Esophagus muscularis mucosa (tissue), 4 donors: ENCODE data around the gene TROAP. TPM values are rescaled to one million over a fixed set of nuclear protein-coding genes. Genes with fewer than 3 reads are reported as not detected.
"Not testable (repeated sequence)": the region's sequence is repeated elsewhere in the genome, so short reads cannot be mapped to it uniquely, and the experiment has no call there.

Experiments
- DNase-seq: peaks from one replicate; pipeline ENCODE4 v3.0.0-alpha.2; 2017; ENCODE audit errors: extremely low spot score
- H3K27ac ChIP-seq, 4 donors: fragments of 200-600 bp; sonication (generic); replicated peaks in 1 of 4; 1 replicate in 3 of 4; 2 replicates in 1 of 4; pipeline ENCODE4 v1.5.1; 2016 to 2019; ENCODE audit warnings: mild to moderate bottlenecking in 1 of 4
- H3K27me3 ChIP-seq, 4 donors: fragments of 200-600 bp; sonication (generic); one replicate each; pipeline versions ENCODE4 v1.5.1 to v1.6.0; 2016 to 2019
- H3K36me3 ChIP-seq, 4 donors: fragments of 200-600 bp; sonication (generic); one replicate each; pipeline ENCODE4 v1.5.1; 2016 to 2019
- H3K4me1 ChIP-seq, 4 donors: fragments of 200-600 bp; sonication (generic); one replicate each; pipeline ENCODE4 v1.5.1; 2016 to 2019
- H3K4me3 ChIP-seq, 4 donors: fragments of 200-600 bp; sonication (generic); 1 replicate in 2 of 4; 2 replicates in 2 of 4; pipeline ENCODE4 v1.5.1; 2016 to 2019; ENCODE audit warnings: mild to moderate bottlenecking in 4 of 4, moderate library complexity in 1 of 4
- H3K9me3 ChIP-seq, 4 donors: fragments of 200-600 bp; sonication (generic); 1 replicate in 3 of 4; 2 replicates in 1 of 4; pipeline ENCODE4 v1.5.1; 2016 to 2019
- EP300 ChIP-seq: sonication (generic); formaldehyde crosslinking; IDR thresholded peaks from one replicate; pipeline ENCODE4 v1.6.1; 2017; ENCODE audit warnings: antibody characterized with exemption
- POLR2A ChIP-seq: fragments of 450-650 bp; IDR thresholded peaks from one replicate; pipeline ENCODE4 v1.6.1; 2017; ENCODE audit warnings: antibody characterized with exemption, moderate library complexity, mild to moderate bottlenecking, low read depth
- POLR2AphosphoS5 ChIP-seq, 2 donors: sonication (generic); formaldehyde crosslinking; IDR thresholded peaks; one replicate each; pipeline ENCODE4 v1.6.1; 2017; ENCODE audit warnings: antibody characterized with exemption in 2 of 2
- WGBS: methylation state at CpG from one replicate; pipeline ENCODE4 v1.1.5; 2018; 5-methylcytosine and 5-hydroxymethylcytosine counted together
- intact Hi-C: fragments of 100-400 bp; cut with DNase I; formaldehyde crosslinking; loops from one replicate; pipeline ENCODE4 v1.15.1; 2023
- total RNA-seq, 4 donors: library from RNA; depleted of rRNA; stranded (reverse); fragments of >200 nt; gene quantifications; one replicate each; pipeline versions ENCODE4 v1.1.0 to v1.2.1, GENCODE V29; 2016
- TF ChIP-seq, protein P1 (sequence below), 3 experiments: fragments of 200-600 bp in 2 of 3; fragments of 450-650 bp in 1 of 3; sonication (generic) in 2 of 3; IDR thresholded peaks; one replicate each; pipeline ENCODE4 v1.5.1; 2017 to 2019; ENCODE audit warnings: antibody characterized with exemption in 3 of 3, mild to moderate bottlenecking in 2 of 3, moderate library complexity in 1 of 3

Gene TROAP
- total RNA-seq, 4 donors from 2014 or later = 0.26 to 0.80 TPM; not detected in 2

DNA sequence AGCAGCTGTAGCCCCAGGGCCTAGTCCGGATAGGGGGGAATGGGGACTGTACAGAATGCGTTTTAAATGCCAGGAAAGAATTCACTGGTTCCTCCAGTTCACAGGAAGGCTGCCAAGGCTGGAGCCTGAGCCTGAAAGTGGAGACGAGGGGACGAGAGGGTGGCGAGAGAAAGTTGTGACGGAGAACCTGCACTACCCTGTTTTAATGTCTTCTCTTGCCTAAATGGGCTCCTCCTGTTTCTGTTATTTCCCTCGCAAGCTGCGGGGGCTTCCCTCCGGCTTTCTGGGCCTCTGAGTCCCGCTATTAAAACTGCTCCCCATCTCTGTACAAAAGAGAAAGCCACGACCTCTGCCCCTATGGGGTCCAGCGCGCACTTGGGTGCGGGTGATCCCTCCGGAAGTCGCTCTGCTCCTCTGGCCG is 9.4 kb downstream of the TROAP start:
- no peaks in the 10 kb centered on the region for H3K36me3 ChIP-seq
- H3K9me3 ChIP-seq = no peaks in the 10 kb centered on the region
- peaks cover 7 to 41% (median 28%) of the 10 kb centered on the region in 4 donors for H3K4me1 ChIP-seq
- H3K27ac ChIP-seq = no peak overlapping the region
- DNase-seq = no peak
- intact Hi-C loops = no loop called here
- TF ChIP-seq POLR2A = no peak
- no peak for TF ChIP-seq EP300
- TF ChIP-seq, protein P1, sequence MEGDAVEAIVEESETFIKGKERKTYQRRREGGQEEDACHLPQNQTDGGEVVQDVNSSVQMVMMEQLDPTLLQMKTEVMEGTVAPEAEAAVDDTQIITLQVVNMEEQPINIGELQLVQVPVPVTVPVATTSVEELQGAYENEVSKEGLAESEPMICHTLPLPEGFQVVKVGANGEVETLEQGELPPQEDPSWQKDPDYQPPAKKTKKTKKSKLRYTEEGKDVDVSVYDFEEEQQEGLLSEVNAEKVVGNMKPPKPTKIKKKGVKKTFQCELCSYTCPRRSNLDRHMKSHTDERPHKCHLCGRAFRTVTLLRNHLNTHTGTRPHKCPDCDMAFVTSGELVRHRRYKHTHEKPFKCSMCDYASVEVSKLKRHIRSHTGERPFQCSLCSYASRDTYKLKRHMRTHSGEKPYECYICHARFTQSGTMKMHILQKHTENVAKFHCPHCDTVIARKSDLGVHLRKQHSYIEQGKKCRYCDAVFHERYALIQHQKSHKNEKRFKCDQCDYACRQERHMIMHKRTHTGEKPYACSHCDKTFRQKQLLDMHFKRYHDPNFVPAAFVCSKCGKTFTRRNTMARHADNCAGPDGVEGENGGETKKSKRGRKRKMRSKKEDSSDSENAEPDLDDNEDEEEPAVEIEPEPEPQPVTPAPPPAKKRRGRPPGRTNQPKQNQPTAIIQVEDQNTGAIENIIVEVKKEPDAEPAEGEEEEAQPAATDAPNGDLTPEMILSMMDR (IDR thresholded peaks at IDR 0.05) = no peak
- peaks cover 10 to 85% (median 46%) of the 10 kb centered on the region in 4 donors for H3K27me3 ChIP-seq
- 75% methylated on average over 11 of the region's 17 CpGs for WGBS
- H3K4me3 ChIP-seq = no peak overlapping the region

DNA sequence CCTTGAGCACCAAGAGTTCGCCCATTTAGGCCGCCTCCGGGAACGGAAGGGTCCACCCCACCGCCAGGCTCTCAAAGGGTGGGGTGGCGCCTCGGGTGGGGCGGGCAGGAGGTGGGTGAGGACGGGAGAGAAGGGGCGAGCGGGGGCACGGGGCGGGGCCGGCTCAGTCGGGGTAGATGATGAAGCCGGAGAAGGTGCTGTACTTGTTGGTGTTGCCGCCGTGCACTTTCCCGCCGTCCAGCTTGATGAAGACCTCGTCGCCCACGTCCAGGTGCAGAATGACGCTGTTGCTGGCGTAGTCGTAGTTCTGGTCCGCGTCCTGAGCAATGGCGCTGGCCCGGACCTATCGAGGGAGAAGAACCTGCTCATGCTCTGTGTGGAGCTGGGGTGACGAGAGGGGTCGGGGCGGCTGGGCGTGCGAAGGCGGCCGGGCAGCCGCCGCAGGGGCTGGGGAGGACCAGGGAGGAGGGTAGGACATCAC is 9.9 kb downstream of the TROAP start:
- DNase-seq = peak; percentile 83
- WGBS = 27% methylated on average over 11 of the region's 40 CpGs
- TF ChIP-seq, protein P1 (IDR thresholded peaks at IDR 0.05) = no peak
- TF ChIP-seq POLR2AphosphoS5 (IDR thresholded peaks at IDR 0.05) (no peak), EP300 (no peak), POLR2A (no peak)
- peaks cover 7 to 45% (median 30%) of the 10 kb centered on the region in 4 donors for H3K4me1 ChIP-seq
- no peak overlapping the region for H3K27ac ChIP-seq
- peak overlapping the region in 1 of 4 donors; percentile 29 for H3K4me3 ChIP-seq
- no peaks in the 10 kb centered on the region for H3K36me3 ChIP-seq
- H3K27me3 ChIP-seq = peaks cover 10 to 90% (median 46%) of the 10 kb centered on the region in 4 donors
- no peaks in the 10 kb centered on the region for H3K9me3 ChIP-seq
- intact Hi-C loops = no loop called here

DNA sequence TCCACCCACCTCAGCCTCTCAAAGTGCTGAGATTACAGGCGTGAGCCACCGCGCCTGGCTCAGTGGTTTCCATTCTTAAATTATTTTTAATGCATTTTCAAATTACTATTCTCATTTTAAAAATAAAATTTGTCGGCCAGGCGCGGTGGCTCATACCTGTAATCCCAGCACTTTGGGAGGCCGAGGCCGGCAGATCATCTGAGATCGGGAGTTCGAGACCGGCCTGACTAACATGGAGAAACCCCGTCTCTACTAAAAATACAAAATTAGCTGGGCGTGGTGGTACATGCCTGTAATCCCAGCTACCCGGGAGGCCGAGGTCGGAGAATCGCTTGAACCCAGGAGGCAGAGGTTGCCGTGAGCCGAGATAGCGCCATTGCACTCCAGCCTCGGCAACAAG is 10.7 kb downstream of the TROAP start:
- 61% methylated on average over 21 of the region's 21 CpGs for WGBS
- H3K4me1 ChIP-seq = peaks cover 7 to 46% (median 30%) of the 10 kb centered on the region in 4 donors
- H3K27ac ChIP-seq, H3K4me3 ChIP-seq, DNase-seq, H3K9me3 ChIP-seq, H3K36me3 ChIP-seq, intact Hi-C loops: not testable (repeated sequence)
- peaks cover 10 to 99% (median 46%) of the 10 kb centered on the region in 4 donors for H3K27me3 ChIP-seq

DNA sequence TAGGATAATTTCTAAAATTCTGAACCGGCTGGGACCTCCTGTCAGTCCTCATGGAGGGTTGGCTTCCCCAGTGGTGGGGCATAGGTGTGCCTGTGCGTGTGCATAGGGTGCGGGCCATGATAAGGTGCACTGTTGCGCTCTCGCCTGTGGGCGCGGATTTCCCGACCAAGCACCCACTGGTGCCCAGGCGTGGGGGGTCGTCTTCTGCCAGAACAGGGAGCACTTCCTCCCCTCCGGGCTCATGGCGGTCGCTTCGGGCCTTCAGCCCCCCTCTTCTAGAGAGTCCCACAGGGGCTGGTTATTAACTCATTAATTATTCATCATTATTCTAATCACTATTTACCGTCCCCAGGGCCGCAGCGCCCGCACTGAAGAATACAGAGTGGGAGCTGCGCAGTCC is 11.2 kb downstream of the TROAP start:
- peaks cover 7 to 46% (median 30%) of the 10 kb centered on the region in 4 donors for H3K4me1 ChIP-seq
- no peak for DNase-seq
- no peaks in the 10 kb centered on the region for H3K36me3 ChIP-seq
- 67% methylated on average over 18 of the region's 19 CpGs for WGBS
- H3K4me3 ChIP-seq = no peak overlapping the region
- no peak overlapping the region for H3K27ac ChIP-seq
- peaks cover 10 to 99% (median 46%) of the 10 kb centered on the region in 4 donors for H3K27me3 ChIP-seq
- TF ChIP-seq, protein P1 (IDR thresholded peaks at IDR 0.05) = no peak
- no peak for TF ChIP-seq EP300
- TF ChIP-seq POLR2AphosphoS5 (IDR thresholded peaks at IDR 0.05) = no peak
- no peak for TF ChIP-seq POLR2A
- intact Hi-C loops = no loop called here
- no peaks in the 10 kb centered on the region for H3K9me3 ChIP-seq

DNA sequence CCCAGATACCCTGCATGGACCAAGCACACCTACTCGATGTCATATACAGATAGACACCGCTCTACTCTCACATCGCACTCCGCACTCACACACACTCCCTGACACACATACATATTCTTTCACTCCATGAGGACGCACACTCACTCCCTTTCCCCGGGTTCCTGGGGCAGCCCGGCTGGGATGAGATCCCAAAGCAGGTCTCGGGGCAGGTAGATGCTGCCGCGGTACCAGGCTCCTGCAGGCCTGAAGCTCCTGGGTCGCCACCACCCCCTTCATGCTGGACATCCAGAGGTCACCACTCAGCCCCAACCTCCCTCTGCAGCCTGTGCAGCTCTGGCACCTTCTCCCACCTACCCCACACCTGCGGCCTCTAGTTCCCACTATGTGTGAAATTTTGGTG is 11.6 kb downstream of the TROAP start:
- peak; percentile 75 for DNase-seq
- WGBS = 60% methylated on average over 9 of the region's 12 CpGs
- intact Hi-C loops = no loop called here
- Histone ChIP-seq H3K36me3 (no peaks in the 10 kb centered on the region), H3K9me3 (no peaks in the 10 kb centered on the region), H3K4me3 (no peak overlapping the region), H3K4me1 (peaks cover 7 to 46% (median 30%) of the 10 kb centered on the region in 4 donors), H3K27ac (no peak overlapping the region), H3K27me3 (peaks cover 10 to 99% (median 46%) of the 10 kb centered on the region in 4 donors)
- TF ChIP-seq, protein P1 (IDR thresholded peaks at IDR 0.05) = no peak
- TF ChIP-seq POLR2AphosphoS5 (IDR thresholded peaks at IDR 0.05) (no peak), POLR2A (no peak), EP300 (no peak)
